ENCODE measurements around the gene MACC1. TPM values are rescaled to one million over a fixed set of nuclear protein-coding genes. Genes with fewer than 3 reads are reported as not detected.

MACC1 gene
- total and polyA plus RNA-seq, 9 of the 15 experiments (the other 6 are each of a cell fraction or from before 2014, with no cell fraction given), result 5.9 to 30.2 (median 10.4) TPM

DNA sequence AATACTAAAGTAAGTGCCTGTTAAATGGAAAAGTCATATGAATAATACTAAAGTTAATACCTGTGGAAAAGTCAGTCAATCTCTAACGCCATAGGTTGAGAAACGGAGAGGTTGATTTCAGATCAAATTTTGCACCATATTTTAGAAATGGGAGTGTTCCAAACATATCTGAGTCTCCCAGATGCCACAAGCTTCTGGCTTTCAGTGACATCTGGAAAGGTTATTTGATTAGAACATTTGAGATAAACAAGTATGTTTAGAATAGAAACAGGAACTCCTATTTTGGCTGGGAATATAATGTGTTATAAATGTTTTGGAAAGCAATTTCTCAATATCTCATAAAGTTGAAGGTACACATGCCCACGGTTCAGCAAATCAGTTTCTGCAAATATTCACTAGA lies 5.8 kb downstream of the MACC1 start (continued):
- TF ChIP-seq ZBTB11 (CRISPR knock-in tag; IDR thresholded peaks at IDR 0.05) (no peak), PML (IDR thresholded peaks at IDR 0.05; ENCODE audit: low read length) (peak; percentile 67; the same call in 1 of the 2 replicates), ZBTB40 (IDR thresholded peaks at IDR 0.05) (no peak), ZBTB40 (CRISPR knock-in tag; IDR thresholded peaks at IDR 0.05) (no peak), GATA2 (CRISPR knock-in tag; IDR thresholded peaks at IDR 0.05) (peak; percentile 39; the same call in 1 of the 2 replicates), CEBPG (CRISPR knock-in tag; IDR thresholded peaks at IDR 0.05) (no peak), CEBPG (tag; conservative IDR thresholded peaks at IDR 0.05 in 1 of 2, IDR thresholded peaks at IDR 0.05 in 1 of 2) (no peak), NCOR1 (IDR thresholded peaks at IDR 0.05) (peak; percentile 57), JUND (IDR thresholded peaks at IDR 0.05; ENCODE audit: borderline replicate concordance, low read depth, low read length) (0 out of 2 replicates have a peak, but pooled peaks have one; percentile 26), JUND (tag; IDR thresholded peaks at IDR 0.05; ENCODE audit: borderline replicate concordance, low read depth, low read length) (no peak), TCF3 (CRISPR knock-in tag; IDR thresholded peaks at IDR 0.05) (peak; percentile 87), FOXK2 (conservative IDR thresholded peaks at IDR 0.05 in 1 of 2, IDR thresholded peaks at IDR 0.05 in 1 of 2; ENCODE audit: low read depth in 2 of 2) (0 out of 4 replicates have a peak, but pooled peaks of 1 of the 2 experiments have one; percentile 21), CBFA2T2 (conservative IDR thresholded peaks at IDR 0.05) (peak; percentile 64)
- TF ChIP-seq, protein P1, sequence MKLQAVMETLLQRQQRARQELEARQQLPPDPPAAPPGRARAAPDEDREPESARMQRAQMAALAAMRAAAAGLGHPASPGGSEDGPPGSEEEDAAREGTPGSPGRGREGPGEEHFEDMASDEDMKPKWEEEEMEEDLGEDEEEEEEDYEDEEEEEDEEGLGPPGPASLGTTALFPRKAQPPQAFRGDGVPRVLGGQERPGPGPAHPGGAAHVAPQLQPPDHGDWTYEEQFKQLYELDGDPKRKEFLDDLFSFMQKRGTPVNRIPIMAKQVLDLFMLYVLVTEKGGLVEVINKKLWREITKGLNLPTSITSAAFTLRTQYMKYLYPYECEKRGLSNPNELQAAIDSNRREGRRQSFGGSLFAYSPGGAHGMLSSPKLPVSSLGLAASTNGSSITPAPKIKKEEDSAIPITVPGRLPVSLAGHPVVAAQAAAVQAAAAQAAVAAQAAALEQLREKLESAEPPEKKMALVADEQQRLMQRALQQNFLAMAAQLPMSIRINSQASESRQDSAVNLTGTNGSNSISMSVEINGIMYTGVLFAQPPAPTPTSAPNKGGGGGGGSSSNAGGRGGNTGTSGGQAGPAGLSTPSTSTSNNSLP (IDR thresholded peaks at IDR 0.05; ENCODE audit: borderline replicate concordance, low read depth, low read length), result peak; percentile 68; the same call in 1 of the 2 replicates
